G401 (cell line): ENCODE data around the gene FBXW2. TPM values are rescaled to one million over a fixed set of nuclear protein-coding genes. Genes with fewer than 3 reads are reported as not detected.
A peak's percentile ranks its signal among the peaks of the same experiment; 100 is the strongest.
"Not testable (repeated sequence)": the region's sequence is repeated elsewhere in the genome, so short reads cannot be mapped to it uniquely, and the experiment has no call there.

ENCODE experiments used
- DNase-seq: peaks from one replicate; pipeline ENCODE4 v3.0.0-alpha.2; 2015; ENCODE audit warnings: low spot score
- in situ Hi-C: cut with HindIII; loops from 2 replicates; pipeline ENCODE4 v1.10.0; 2016; ENCODE audit warnings: low sequenced_read_pairs, mixed read lengths
- total RNA-seq: library from RNA; depleted of rRNA; stranded (reverse); fragments of >200 nt; shearing (Covaris generic); gene quantifications from 2 replicates; pipeline ENCODE4 v1.2.3, GENCODE V29; 2014

The FBXW2 gene
- total RNA-seq, 1 experiment from 2014 or later, result 19.1 TPM

GRCh38 chr9:120755810-120756434 lies 37.3 kb downstream of the FBXW2 start:
- in situ Hi-C loops, result no loop called here
- peak; percentile 72 for DNase-seq

- no peak for DNase-seq
- in situ Hi-C loops, result no loop called here
Observed at GRCh38 chr9:120755044-120755443, 38.2 kb downstream of the FBXW2 start.

GRCh38 chr9:120750421-120750820 lies 42.8 kb downstream of the FBXW2 start:
- in situ Hi-C loops, result no loop called here

GRCh38 chr9:120746366-120746765 lies 46.9 kb downstream of the FBXW2 start:
- in situ Hi-C loops, DNase-seq: not testable (repeated sequence)

More at GRCh38 chr9:120750421-120750820, 42.8 kb downstream of the FBXW2 start:
- no peak for DNase-seq

GRCh38 chr9:120745278-120745677 lies 47.9 kb downstream of the FBXW2 start:
- in situ Hi-C loops, result no loop called here
- no peak for DNase-seq

GRCh38 chr9:120742951-120743416 lies 50.2 kb downstream of the FBXW2 start:
- in situ Hi-C loops, result no loop called here
- peak; percentile 20 for DNase-seq

- in situ Hi-C loops, result no loop called here
Observed at GRCh38 chr9:120741701-120742100, 51.5 kb downstream of the FBXW2 start.

GRCh38 chr9:120741191-120741590 lies 52.0 kb downstream of the FBXW2 start:
- no peak for DNase-seq
- in situ Hi-C loops, result no loop called here

More at GRCh38 chr9:120741701-120742100, 51.5 kb downstream of the FBXW2 start:
- DNase-seq, result no peak

- no peak for DNase-seq
- in situ Hi-C loops, result no loop called here
Observed at GRCh38 chr9:120740132-120740531, 53.1 kb downstream of the FBXW2 start.

- in situ Hi-C loops, result no loop called here
- no peak for DNase-seq
Observed at GRCh38 chr9:120737416-120738165, 55.6 kb downstream of the FBXW2 start.

- in situ Hi-C loops, result no loop called here
Observed at GRCh38 chr9:120736881-120737280, 56.3 kb downstream of the FBXW2 start.

GRCh38 chr9:120735415-120736126 lies 57.6 kb downstream of the FBXW2 start:
- DNase-seq, result no peak
- in situ Hi-C loops, result no loop called here

More at GRCh38 chr9:120736881-120737280, 56.3 kb downstream of the FBXW2 start:
- no peak for DNase-seq

- in situ Hi-C loops, result no loop called here
Observed at GRCh38 chr9:120734607-120735410, 58.4 kb downstream of the FBXW2 start.

GRCh38 chr9:120733190-120733589 lies 60.0 kb downstream of the FBXW2 start:
- no peak for DNase-seq
- in situ Hi-C loops, result no loop called here

More at GRCh38 chr9:120734607-120735410, 58.4 kb downstream of the FBXW2 start:
- DNase-seq, result no peak

GRCh38 chr9:120730654-120731514 lies 62.3 kb downstream of the FBXW2 start:
- in situ Hi-C loops, result no loop called here

GRCh38 chr9:120729791-120730241 lies 63.4 kb downstream of the FBXW2 start:
- DNase-seq, result no peak

More at GRCh38 chr9:120730654-120731514, 62.3 kb downstream of the FBXW2 start:
- DNase-seq, result no peak

GRCh38 chr9:120726484-120726883 lies 66.7 kb downstream of the FBXW2 start:
- DNase-seq, result no peak
- in situ Hi-C loops, result no loop called here

More at GRCh38 chr9:120729791-120730241, 63.4 kb downstream of the FBXW2 start:
- in situ Hi-C loops, result no loop called here

GRCh38 chr9:120725907-120726306 lies 67.3 kb downstream of the FBXW2 start:
- in situ Hi-C loops, result no loop called here

More at GRCh38 chr9:120725907-120726306, 67.3 kb downstream of the FBXW2 start:
- no peak for DNase-seq
